CD8-positive, alpha-beta memory T cell (primary cell): ENCODE measurements around the gene PROX2. TPM values are rescaled to one million over a fixed set of nuclear protein-coding genes. Genes with fewer than 3 reads are reported as not detected.

Experiments
- CTCF ChIA-PET: fragments of 350-600 bp; sonication (Branson Sonifier 250); formaldehyde crosslinking; loops from one replicate; lab custom pipeline; 2021; ENCODE audit warnings: antibody characterized with exemption; lab: Charles Lee
- POLR2A ChIA-PET: fragments of 350-600 bp; sonication (Branson Sonifier 250); formaldehyde crosslinking; loops from one replicate; lab custom pipeline; 2021; ENCODE audit warnings: antibody characterized with exemption; lab: Charles Lee
- DNase-seq, 5 donors: peaks; one replicate each; pipeline versions ENCODE4 v3.0.0 to v3.0.0-alpha.2; 2020 to 2022; ENCODE audit warnings: mixed read lengths in 1 of 5
- H3K27ac ChIP-seq: one replicate; pipeline ENCODE4 v1.7.0; 2013; ENCODE audit warnings: low read depth, mild to moderate bottlenecking, low read length, moderate library complexity
- H3K27me3 ChIP-seq: 2 replicates; pipeline ENCODE4 v1.7.0; 2013; ENCODE audit warnings: low read length, mild to moderate bottlenecking; ENCODE audit not compliant: insufficient read depth, poor library complexity, severe bottlenecking
- H3K36me3 ChIP-seq: 2 replicates; pipeline ENCODE4 v1.7.0; 2013; ENCODE audit warnings: mild to moderate bottlenecking, low read length, moderate library complexity; ENCODE audit not compliant: insufficient read depth
- H3K4me1 ChIP-seq: 2 replicates; pipeline ENCODE4 v1.7.0; 2013; ENCODE audit warnings: mild to moderate bottlenecking, low read length, moderate library complexity; ENCODE audit not compliant: insufficient read depth
- H3K4me3 ChIP-seq: 2 replicates; pipeline ENCODE4 v1.7.0; 2013; ENCODE audit warnings: mild to moderate bottlenecking, low read length
- H3K9me3 ChIP-seq: 2 replicates; pipeline ENCODE4 v1.7.0; 2013; ENCODE audit warnings: mild to moderate bottlenecking, low read length
- H3K27ac Mint-ChIP-seq, 8 donors: one replicate each; pipeline ENCODE4 v1.8.0; 2020 to 2021; ENCODE audit warnings: mixed read lengths in 8 of 8, mild to moderate bottlenecking in 6 of 8, inconsistent platforms in 3 of 8, moderate library complexity in 3 of 8
- H3K27me3 Mint-ChIP-seq, 2 donors: one replicate each; pipeline ENCODE4 v1.8.0; 2020 to 2021; ENCODE audit warnings: mixed read lengths in 2 of 2, mild to moderate bottlenecking in 1 of 2, moderate library complexity in 1 of 2
- H3K36me3 Mint-ChIP-seq, 3 donors: one replicate each; pipeline ENCODE4 v1.8.0; 2020 to 2021; ENCODE audit warnings: mixed read lengths in 3 of 3, inconsistent platforms in 1 of 3, mild to moderate bottlenecking in 1 of 3
- H3K4me1 Mint-ChIP-seq, 3 donors: one replicate each; pipeline ENCODE4 v1.8.0; 2020 to 2021; ENCODE audit warnings: mixed read lengths in 3 of 3, inconsistent platforms in 1 of 3, mild to moderate bottlenecking in 1 of 3
- H3K4me3 Mint-ChIP-seq, 7 donors: one replicate each; pipeline ENCODE4 v1.8.0; 2020 to 2021; ENCODE audit warnings: mixed read lengths in 7 of 7, mild to moderate bottlenecking in 6 of 7, moderate library complexity in 4 of 7, inconsistent platforms in 2 of 7
- H3K9me3 Mint-ChIP-seq, 5 donors: one replicate each; pipeline ENCODE4 v1.8.0; 2020 to 2022; ENCODE audit warnings: mixed read lengths in 5 of 5, mild to moderate bottlenecking in 3 of 5, moderate library complexity in 2 of 5, inconsistent platforms in 1 of 5
- polyA plus RNA-seq: library from polyadenylated mRNA; unstranded; fragments of 300-500 nt; fragmentation: Illumina TruSeq; gene quantifications from one replicate; pipeline ENCODE4 v1.2.3, GENCODE V29; 2021
- total RNA-seq, 2 experiments: library from RNA; stranded (reverse); gene quantifications; one replicate each; pipeline ENCODE4 v1.2.3, GENCODE V29; 2021

The PROX2 gene
- total and polyA plus RNA-seq, 3 experiments from 2014 or later = 0.24 to 0.33 TPM; not detected in 1

DNA sequence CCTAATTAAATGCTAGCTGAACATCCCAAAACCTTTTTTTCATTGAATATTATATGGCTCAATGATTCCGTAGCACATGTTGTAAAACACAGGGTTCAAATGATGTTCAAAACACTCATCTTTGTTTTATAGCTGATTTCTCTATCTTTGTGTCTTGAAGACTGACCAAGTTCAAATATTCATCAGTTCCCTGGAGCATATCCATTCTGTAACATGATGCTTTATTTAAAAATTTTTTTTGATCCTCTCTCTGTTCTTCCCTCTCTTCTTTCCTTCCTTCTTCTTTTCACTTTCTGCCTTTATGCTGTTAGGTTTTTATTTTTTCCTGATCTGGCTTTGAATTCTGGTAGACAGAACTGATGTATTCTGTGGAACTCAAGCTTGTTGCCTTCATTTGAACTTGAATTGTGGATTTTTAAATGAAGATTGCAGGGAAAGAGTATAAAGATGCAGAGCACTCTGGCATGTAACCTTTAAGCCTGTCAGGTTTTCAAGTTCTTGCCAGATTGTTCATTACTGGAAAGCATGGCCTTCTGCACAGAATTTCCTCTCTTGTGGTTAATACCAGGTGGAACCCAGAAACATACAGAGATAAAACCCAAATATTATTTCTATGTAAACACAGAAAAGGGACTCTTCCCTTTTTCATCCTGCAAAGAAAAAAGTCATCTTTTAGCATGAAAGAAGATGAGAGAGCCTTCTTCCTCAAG lies 39.5 kb downstream of the PROX2 start:
- Histone ChIP-seq H3K4me3 (no peak overlapping the region), H3K9me3 (no peaks in the 10 kb centered on the region), H3K4me1 (peaks cover 70% of the 10 kb centered on the region), H3K27me3 (no peaks in the 10 kb centered on the region), H3K36me3 (no peaks in the 10 kb centered on the region), H3K27ac (no peak overlapping the region)
- Mint-ChIP-seq H3K27me3 (no peaks in the 10 kb centered on the region), H3K27ac (peak overlapping the region; percentile 67 to 99 (median 96)), H3K4me1 (peaks cover 53 to 70% (median 68%) of the 10 kb centered on the region in 3 donors), H3K36me3 (peaks cover 0 to 30% (median 5%) of the 10 kb centered on the region in 3 donors), H3K4me3 (peak overlapping the region in 5 of 7 donors; percentile 2 to 43 (median 19)), H3K9me3 (no peaks in the 10 kb centered on the region)
- no peak for DNase-seq
- ChIA-PET POLR2A (no interaction called here), CTCF (interaction anchor here (1.0 to 1.2 kb wide), 2 partner anchors 24 to 227 kb away, joined by 4 read pairs; no protein-coding TSS in a partner anchor)

DNA sequence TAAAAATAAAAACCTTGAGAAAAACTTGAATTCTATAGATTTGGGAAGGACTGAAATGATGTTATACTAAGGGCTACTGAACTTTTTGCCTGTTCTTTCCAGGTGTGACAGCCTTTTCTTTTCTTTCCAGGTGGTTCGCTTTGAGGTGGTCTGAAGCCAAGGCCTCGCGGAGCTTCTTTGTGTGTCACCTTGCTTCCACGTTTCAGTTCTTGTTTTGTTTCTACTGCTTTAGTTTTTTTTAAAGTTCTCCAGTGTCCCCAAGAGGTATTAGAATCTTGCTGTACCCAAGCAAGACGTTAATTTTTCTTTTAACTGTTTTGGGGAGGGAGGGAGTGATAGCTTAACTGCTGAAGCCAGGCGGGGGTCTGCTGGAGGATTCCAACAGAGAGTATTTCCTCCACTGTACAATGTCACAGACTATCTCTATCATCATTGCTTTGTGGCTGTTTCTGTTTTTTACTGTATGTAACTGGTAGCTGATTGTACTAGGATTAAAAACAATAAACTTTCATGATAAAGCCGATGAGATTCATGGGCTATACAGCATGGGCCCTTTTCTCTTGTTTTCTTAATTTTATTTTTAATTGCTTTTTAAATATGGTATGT lies 40.2 kb downstream of the PROX2 start:
- ChIA-PET CTCF (interaction anchor here (1.0 to 1.2 kb wide), 2 partner anchors 25 to 227 kb away, joined by 4 read pairs; no protein-coding TSS in a partner anchor), POLR2A (interaction anchor here (0.6 kb wide), 1 partner anchor 73 kb away, joined by 5 read pairs; no protein-coding TSS in a partner anchor)
- H3K36me3 ChIP-seq = no peaks in the 10 kb centered on the region
- H3K9me3 ChIP-seq = no peaks in the 10 kb centered on the region
- no peak overlapping the region for H3K27ac ChIP-seq
- H3K9me3 Mint-ChIP-seq = no peaks in the 10 kb centered on the region
- peak overlapping the region in 7 of 8 donors; percentile 27 to 98 (median 77) for H3K27ac Mint-ChIP-seq
- H3K36me3 Mint-ChIP-seq = peaks cover 0 to 34% (median 5%) of the 10 kb centered on the region in 3 donors
- H3K27me3 ChIP-seq = no peaks in the 10 kb centered on the region
- H3K4me3 Mint-ChIP-seq = no peak overlapping the region
- peak in 1 of 5 donors; percentile 28 for DNase-seq
- H3K27me3 Mint-ChIP-seq = no peaks in the 10 kb centered on the region
- H3K4me1 Mint-ChIP-seq = peaks cover 46 to 64% (median 61%) of the 10 kb centered on the region in 3 donors
- peaks cover 63% of the 10 kb centered on the region for H3K4me1 ChIP-seq
- no peak overlapping the region for H3K4me3 ChIP-seq

DNA sequence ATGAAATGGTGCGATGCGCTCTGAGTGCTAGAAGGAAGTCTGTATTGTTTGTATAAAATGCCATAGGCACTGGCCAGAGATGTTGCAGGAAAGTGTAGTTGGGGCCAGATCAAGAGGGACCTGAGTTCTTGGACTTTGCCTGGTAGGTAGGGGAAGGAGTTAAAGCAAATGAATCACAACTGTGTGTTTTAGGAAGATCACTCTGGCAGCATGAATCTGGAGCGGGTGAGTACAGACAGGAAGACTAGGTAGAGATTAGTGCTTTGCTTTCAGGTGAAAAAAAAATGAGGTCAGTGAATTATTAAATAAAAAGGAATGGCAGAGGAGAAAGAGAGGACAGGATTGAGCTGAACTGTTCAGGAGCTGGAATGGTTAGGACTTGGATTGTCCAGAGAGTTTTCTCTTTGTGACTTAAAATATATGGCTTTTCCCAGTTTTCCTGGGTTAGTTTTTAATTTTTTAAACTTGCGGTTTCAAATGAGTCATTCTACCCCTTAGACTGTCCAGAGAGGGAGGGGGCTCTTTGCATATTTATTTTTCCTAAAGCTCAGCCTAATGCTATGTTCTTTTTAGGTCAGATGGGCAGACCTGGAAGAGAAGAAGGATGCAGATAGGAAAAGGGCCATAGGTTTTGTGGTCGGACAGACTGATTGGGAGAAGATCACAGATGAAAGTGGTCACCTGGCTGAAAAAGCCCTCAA lies 41.1 kb downstream of the PROX2 start:
- H3K4me3 Mint-ChIP-seq = peak overlapping the region in 1 of 7 donors; percentile 0
- H3K27ac Mint-ChIP-seq = peak overlapping the region; percentile 27 to 91 (median 66)
- no peaks in the 10 kb centered on the region for H3K27me3 Mint-ChIP-seq
- Histone ChIP-seq H3K4me3 (no peak overlapping the region), H3K27ac (no peak overlapping the region), H3K9me3 (no peaks in the 10 kb centered on the region), H3K4me1 (peaks cover 54% of the 10 kb centered on the region), H3K27me3 (no peaks in the 10 kb centered on the region), H3K36me3 (no peaks in the 10 kb centered on the region)
- POLR2A ChIA-PET = interaction anchor here (0.6 kb wide), 1 partner anchor 72 kb away, joined by 5 read pairs; no protein-coding TSS in a partner anchor
- DNase-seq = no peak
- H3K36me3 Mint-ChIP-seq = peaks cover 0 to 43% (median 12%) of the 10 kb centered on the region in 3 donors
- H3K4me1 Mint-ChIP-seq = peaks cover 37 to 55% (median 52%) of the 10 kb centered on the region in 3 donors
- no peaks in the 10 kb centered on the region for H3K9me3 Mint-ChIP-seq
- CTCF ChIA-PET = interaction anchor here (1.2 kb wide), 1 partner anchor 26 kb away, joined by 4 read pairs; no protein-coding TSS in a partner anchor

GRCh38 chr14:74832849-74833248 lies 43.1 kb downstream of the PROX2 start:
- CTCF ChIA-PET = interaction anchor here (0.9 kb wide), 1 partner anchor 73 kb away, joined by 3 read pairs; no protein-coding TSS in a partner anchor
- peaks cover 6% of the 10 kb centered on the region for H3K36me3 ChIP-seq
- H3K9me3 Mint-ChIP-seq = no peaks in the 10 kb centered on the region

DNA sequence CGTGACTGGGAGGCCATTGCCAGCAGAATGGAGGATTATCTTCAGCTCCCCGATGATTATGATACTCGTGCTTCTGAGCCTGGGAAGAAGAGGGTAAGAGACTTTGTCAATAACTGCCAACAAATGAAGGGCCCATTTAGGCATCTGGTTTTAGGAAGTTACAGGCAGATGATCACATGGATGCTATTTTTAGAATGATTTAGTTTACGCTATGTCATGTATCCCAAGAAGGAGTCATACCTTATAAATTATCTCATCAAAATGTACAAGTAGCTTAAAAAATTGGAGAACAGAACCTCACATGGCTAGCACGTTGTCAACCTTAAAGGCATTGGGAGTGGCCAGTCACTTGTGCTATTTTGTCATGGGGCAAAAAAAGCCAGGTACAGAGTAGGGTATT lies 46.7 kb downstream of the PROX2 start:
- ChIA-PET CTCF (no interaction called here), POLR2A (no interaction called here)
- no peaks in the 10 kb centered on the region for H3K9me3 ChIP-seq
- Mint-ChIP-seq H3K36me3 (peaks cover 0 to 57% (median 17%) of the 10 kb centered on the region in 3 donors), H3K27me3 (no peaks in the 10 kb centered on the region), H3K27ac (peak overlapping the region in 1 of 8 donors; percentile 42), H3K4me3 (no peak overlapping the region), H3K4me1 (peaks cover 0 to 4% (median under 1%) of the 10 kb centered on the region in 3 donors), H3K9me3 (no peaks in the 10 kb centered on the region)
- no peak for DNase-seq
- H3K36me3 ChIP-seq = peaks cover 6% of the 10 kb centered on the region
- H3K4me1 ChIP-seq = peaks cover under 1% of the 10 kb centered on the region
- no peaks in the 10 kb centered on the region for H3K27me3 ChIP-seq
- H3K4me3 ChIP-seq = no peak overlapping the region
- no peak overlapping the region for H3K27ac ChIP-seq

More at GRCh38 chr14:74832849-74833248, 43.1 kb downstream of the PROX2 start:
- H3K27me3 ChIP-seq = no peaks in the 10 kb centered on the region
- no peak for DNase-seq
- H3K4me3 ChIP-seq = no peak overlapping the region
- POLR2A ChIA-PET = no interaction called here
- H3K9me3 ChIP-seq = no peaks in the 10 kb centered on the region
- Mint-ChIP-seq H3K27ac (no peak overlapping the region), H3K4me1 (peaks cover 27 to 36% (median 35%) of the 10 kb centered on the region in 3 donors), H3K27me3 (no peaks in the 10 kb centered on the region), H3K4me3 (no peak overlapping the region), H3K36me3 (peaks cover 0 to 54% (median 18%) of the 10 kb centered on the region in 3 donors)
- H3K27ac ChIP-seq = no peak overlapping the region
- H3K4me1 ChIP-seq = peaks cover 36% of the 10 kb centered on the region

GRCh38 chr14:74826574-74826973 lies 49.4 kb downstream of the PROX2 start:
- Mint-ChIP-seq H3K27me3 (no peaks in the 10 kb centered on the region), H3K9me3 (no peaks in the 10 kb centered on the region), H3K36me3 (peaks cover 0 to 74% (median 17%) of the 10 kb centered on the region in 3 donors), H3K4me3 (no peak overlapping the region), H3K4me1 (peaks cover 0 to 7% (median 0%) of the 10 kb centered on the region in 3 donors), H3K27ac (peak overlapping the region in 2 of 8 donors; percentile 12 to 32)
- Histone ChIP-seq H3K27me3 (no peaks in the 10 kb centered on the region), H3K4me1 (no peaks in the 10 kb centered on the region), H3K27ac (no peak overlapping the region), H3K9me3 (no peaks in the 10 kb centered on the region), H3K36me3 (peaks cover 12% of the 10 kb centered on the region), H3K4me3 (no peak overlapping the region)
- DNase-seq = no peak
- ChIA-PET CTCF (no interaction called here), POLR2A (no interaction called here)
